Measurements from ENCODE around the gene TMEM219.
"Not testable (repeated sequence)": the region's sequence is repeated elsewhere in the genome, so short reads cannot be mapped to it uniquely, and the experiment has no call there.

TMEM219 gene

GRCh38 chr16:30016555-30017276, 54.8 kb downstream of the TMEM219 start:
- DNase-seq, result no peak

GRCh38 chr16:30017277-30017656, 55.4 kb downstream of the TMEM219 start:
- DNase-seq, result no peak

DNA sequence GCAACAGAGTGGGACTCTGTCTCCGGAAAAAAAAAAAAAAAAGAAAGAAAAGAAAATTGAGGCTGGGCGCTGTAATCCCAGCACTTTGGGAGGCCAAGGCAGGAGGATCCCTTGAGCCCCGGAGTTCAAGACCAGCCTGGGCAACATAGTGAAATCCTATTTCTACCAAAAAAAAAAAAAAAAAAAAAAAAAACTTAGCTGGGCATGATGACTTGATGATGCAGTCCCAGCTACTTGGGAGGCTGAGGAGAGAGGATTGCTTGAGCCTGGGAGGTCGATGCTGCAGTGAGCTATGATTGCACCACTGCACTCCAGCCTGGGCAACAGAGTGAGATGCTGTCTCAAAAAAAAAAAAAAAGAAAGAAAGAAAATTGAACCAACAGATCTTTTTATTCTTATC, 56.1 kb downstream of the TMEM219 start:
- not testable (repeated sequence) for DNase-seq

DNA sequence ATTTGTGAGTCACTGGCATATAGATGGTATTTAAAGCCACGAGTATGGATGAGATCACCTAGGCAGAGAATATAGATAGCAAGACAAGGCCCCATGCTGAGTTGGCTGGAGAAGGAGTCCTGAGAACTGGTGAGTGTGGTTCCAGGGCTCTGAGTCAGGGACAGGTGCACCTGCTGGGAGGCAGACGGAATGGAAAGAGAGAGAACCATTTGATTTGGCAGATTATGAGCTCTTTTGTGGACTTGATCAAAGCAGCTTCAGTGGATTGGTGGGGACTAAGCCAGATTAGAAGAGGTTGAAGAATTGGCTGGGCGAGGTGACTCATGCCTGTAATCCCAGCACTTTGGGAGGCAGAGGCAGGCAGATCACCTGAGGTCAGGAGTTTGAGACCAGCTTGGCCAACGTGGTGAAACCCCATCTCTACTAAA, 56.9 kb downstream of the TMEM219 start:
- DNase-seq, result no peak

All from stimulated activated CD4-positive, alpha-beta T cell treated with anti-CD3 and anti-CD28 coated beads, Interleukin-15, amount 100 ng/mL, for 24 hours (primary cell).